GM18517 (cell line): Measurements from ENCODE around the gene PPP6C.
A peak's percentile ranks its signal among the peaks of the same experiment; 100 is the strongest.
"Not testable (repeated sequence)": the region's sequence is repeated elsewhere in the genome, so short reads cannot be mapped to it uniquely, and the experiment has no call there.

Source experiments
- ATAC-seq: cut with Tn5 transposase; IDR thresholded peaks from one replicate; pipeline ENCODE4 v1.9.1; 2021; ENCODE audit warnings: mild to moderate bottlenecking, moderate library complexity; ENCODE audit not compliant: unreplicated experiment

The PPP6C gene

GRCh38 chr9:125183054-125183453, 6.5 kb downstream of the PPP6C start:
- ATAC-seq: no peak

DNA sequence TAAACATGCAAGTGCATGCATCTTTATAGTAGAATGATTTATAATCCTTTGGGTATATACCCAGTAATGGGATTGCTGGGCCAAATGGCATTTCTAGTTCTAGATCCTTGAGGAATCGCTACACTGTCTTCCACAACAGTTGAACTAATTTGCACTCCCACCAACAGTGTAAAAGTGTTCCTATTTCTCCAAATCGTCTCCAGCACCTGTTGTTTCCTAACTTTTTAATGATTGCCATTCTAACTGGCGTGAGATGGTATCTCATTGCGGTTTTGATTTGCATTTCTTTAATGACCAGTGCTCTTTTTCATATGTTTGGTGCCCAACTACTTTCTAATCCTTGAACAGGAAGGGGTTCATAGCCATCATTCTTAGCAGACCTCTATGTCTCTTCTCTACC, 7.8 kb downstream of the PPP6C start:
- ATAC-seq: not testable (repeated sequence)

GRCh38 chr9:125180876-125181275, 8.7 kb downstream of the PPP6C start:
- ATAC-seq: no peak

DNA sequence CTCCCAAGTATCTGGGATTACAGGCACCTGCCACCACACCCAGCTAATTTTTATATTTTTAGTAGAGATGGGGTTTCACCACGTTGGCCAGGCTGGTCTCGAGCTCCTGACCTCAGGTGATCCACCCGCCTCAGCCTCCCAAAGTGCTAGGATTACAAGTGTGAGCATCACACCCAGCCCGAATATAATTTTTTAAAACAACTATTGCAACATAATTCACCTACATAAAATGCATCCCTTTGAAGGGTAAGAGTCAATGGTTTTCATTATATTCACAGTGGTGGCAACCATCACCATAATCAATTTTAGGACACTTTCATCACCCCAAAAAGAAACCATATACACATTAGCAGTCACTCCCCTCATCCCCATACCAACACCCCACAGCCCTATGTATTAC, 9.8 kb downstream of the PPP6C start:
- not testable (repeated sequence) for ATAC-seq

DNA sequence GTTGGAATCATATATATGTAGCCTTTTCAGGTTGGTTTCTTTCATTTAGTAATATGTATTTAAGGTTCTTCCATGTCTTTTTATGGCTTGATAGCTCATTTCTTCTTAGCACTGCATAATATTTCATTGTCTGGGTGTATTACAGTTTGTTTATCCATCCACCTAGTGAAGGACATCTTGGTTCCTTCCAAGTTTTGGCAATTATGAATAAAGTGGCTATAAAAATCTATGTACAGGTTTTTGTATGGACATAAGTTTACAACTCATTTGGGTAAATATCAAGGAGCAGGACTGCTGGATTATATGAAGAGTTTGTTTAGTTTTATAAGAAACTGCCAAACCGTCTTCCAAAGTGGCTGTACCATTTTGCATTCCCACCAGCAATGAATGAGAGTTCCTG, 11.7 kb downstream of the PPP6C start:
- ATAC-seq: no peak

GRCh38 chr9:125176636-125177035, 13.0 kb downstream of the PPP6C start:
- ATAC-seq: no peak

DNA sequence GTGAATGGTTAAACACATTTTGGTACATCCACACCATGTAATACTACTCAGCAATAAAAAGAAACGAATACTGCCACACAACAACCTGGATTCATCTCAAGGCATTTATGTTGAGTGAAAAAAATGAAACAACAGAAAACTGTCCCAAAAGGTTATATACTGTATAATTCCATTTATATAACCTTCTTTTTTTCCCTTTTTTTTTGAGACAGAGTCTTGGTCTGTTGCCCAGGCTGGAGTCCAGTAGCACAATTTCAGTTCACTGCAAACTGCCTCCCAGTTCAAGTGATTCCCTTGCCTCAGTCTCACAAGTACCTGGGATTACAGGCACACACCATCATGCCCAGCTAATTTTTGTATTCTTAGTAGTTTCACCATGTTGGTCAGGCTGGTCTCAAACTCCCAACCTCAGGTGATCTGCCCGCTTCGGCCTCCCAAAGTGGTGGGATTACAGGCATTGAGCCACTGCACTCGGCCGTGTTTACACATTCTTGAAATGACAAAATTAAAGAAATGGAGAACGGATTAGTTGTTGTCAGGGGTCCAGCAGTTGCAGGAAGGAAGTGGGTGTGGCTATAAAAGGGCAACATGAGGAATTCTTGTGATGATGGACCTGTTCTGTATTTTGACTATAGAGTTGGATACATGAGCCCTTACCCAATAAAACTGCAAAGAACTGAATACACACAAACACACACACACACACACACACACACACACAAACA, 17.4 kb downstream of the PPP6C start:
- no peak for ATAC-seq

DNA sequence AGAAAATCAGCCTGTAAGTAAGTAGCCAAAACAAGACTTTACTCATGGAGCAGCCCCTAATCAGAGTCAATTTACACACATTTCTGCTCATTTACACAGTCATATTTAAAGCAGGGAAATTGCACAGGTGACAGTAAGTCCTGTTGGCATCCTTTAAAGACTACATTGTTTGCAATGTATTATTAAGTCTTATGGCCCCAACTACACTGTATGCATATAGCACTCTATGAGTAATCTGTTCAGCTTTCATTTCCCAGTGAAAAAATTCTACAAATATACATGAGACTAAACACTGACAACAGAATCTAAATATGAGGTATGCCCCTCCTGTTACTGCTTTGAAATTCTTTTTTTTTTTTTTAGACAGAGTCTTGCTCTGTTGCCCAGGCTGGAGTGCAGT, 19.7 kb downstream of the PPP6C start:
- ATAC-seq: no peak

DNA sequence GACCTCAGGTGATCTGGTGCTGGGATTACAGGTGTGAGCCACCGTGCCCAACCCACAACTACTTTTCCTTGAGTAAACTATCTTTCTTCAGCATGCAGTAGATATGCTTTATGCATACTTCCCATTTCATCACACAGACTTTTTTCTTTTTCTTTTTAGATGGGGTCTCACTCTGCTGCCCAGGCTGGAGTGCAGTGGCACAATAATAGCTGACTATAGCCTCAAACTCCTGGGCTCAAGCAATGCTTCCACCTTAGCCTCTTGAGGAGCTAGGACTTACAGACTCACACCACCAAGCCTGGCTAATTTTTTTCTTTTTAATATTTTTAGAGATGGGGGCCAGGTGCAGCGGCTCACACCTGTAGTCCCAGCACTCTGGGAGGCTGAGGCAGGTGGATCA, 22.8 kb downstream of the PPP6C start:
- ATAC-seq: no peak

DNA sequence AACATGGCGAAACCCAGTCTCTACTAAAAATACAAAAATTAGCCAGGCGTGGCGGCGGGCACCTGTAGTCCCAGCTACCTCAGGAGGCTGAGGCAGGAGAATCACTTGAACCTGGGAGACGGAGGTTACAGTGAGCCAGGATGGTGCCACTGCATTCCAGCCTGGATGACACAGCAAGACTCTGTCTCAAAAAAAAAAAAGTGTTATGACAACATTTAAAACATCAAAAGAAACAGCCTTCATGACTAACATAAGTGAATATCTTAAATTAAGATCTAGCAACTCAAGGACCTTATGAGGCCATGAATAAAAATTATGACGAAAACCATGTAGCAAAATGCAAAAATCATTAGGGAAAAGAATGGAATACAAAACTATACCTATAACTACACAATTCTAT, 26.7 kb downstream of the PPP6C start:
- ATAC-seq: not testable (repeated sequence)

DNA sequence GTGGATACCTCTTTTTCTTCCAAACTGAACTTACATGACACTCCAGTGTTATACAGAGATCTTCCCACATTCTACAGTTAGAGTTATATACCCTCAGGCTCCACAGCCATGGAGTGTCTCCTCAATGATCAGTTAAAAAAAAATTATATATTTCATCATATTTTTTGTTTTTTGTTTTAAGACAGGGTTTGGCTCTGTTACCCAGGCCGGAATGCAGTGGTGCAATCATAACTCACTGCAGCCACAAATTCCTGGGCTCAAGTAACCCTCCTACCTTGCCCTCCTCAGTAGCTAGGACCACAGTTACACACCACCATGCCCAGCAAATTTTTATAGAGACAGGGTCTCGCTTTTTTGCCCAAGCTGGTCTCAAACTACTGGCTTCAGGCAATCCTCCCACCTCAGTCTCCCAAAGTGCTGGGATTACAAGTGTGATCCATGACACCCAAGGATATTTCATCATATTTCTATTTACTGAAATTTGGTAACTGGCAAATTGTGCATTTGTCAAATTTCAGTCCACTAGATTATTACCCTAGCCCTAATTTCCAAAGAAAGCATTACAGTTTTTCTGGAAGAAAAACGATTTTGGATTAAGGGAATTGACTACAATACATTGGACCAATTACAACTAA, 28.2 kb downstream of the PPP6C start:
- no peak for ATAC-seq

DNA sequence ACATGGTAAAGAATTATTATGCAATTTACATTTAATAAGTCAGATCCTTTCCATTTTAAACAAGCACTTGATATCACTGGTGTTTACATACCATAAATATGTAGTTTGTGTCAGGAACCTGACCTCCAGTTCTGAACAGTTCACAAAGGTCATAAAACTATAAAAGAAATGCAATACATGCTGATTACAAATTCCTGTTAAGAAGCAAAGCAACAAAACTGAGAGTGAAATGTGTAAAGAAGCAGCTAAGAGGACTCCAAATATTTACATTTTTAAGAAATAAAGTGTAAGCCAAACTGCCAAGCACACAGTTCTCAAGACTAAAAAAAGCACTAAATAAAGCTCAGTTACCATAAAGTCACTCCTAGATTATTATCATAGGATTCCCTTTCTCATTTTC, 28.9 kb downstream of the PPP6C start:
- ATAC-seq: no peak

- ATAC-seq: no peak
Measured at GRCh38 chr9:125156551-125156950, 33.1 kb downstream of the PPP6C start.

- no peak for ATAC-seq
Measured at GRCh38 chr9:125153712-125154367, 35.8 kb downstream of the PPP6C start.

DNA sequence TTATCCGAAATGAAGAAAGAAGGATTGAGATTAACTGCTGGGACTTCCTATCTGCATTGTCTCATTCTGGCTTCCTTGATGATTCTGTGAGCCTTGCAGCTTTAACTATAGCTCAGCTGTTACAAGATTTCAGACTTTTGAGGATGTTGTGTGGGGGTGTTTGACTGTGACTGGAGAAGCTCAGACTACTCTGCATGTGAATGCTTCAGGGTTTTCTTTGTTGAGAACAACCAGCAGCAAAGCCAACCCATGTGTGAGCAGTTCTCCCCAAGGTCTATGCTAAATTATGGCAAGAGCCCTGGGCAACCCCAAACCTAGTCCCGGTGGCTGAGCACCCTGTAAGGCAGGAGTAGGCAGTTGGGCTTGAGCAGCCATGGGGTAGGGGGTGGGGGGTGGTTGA, 37.9 kb downstream of the PPP6C start:
- ATAC-seq: no peak

DNA sequence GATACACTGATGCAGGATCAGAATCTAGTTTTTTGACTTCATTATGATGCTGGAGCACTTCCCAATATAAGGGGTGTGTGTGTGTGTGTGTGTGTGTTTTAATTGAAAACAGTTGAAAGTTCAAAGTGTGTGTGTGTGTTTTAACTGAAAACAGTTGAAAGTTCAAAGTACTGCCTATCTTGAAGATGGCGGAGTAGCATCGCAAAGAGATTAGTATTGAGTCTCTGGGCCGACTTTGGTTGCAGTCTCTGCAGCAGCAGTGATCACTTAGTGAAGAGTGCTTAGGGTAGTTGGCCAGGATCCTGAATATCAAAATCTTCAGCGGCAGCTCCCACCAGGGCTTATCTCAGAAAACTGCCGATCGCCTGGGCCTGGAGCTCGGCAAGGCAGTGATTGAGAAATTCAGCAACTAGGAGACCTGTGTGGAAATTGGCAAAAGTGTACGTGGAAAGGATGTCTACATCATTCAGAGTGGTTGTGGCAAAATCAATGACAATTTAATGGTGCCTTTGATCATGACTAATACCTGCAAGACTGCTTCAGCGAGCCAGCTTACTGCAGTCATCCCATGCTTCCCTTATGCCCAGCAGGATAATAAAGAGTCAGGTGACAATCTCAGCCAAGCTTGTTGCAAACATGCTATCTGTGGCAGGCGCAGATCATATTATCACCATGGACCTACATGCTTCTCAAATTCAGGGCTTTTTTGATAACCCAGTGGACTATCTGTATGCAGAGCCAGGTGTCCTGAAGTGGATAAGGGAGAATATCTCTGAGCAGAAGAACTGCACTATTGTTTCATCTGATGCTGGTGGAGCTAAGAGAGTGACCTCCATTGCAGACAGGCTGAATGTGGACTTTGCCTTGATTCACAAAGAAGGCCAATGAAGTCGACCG, 39.0 kb downstream of the PPP6C start:
- ATAC-seq: no peak

GRCh38 chr9:125147401-125147951, 42.1 kb downstream of the PPP6C start:
- ATAC-seq: no peak

GRCh38 chr9:125146247-125146646, 43.4 kb downstream of the PPP6C start:
- no peak for ATAC-seq

DNA sequence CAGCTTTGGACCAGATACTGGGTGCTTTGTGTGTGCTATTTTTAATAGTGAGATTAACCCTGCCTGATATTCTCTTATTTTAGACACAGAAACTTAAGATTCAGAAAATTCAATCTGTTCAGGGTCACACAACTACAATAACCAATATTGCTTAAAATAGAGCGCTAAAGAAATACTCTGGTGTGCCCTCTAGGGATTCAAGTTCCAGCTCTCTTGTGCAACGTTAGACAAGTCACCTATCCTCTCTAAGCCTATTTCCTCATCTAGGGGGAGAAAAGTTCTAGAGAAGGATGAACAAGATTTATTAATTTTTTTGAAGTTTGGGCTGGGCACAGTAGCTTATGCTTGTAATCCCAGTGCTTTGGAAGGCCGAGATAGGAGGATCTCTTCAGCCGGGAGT, 44.2 kb downstream of the PPP6C start:
- no peak for ATAC-seq

DNA sequence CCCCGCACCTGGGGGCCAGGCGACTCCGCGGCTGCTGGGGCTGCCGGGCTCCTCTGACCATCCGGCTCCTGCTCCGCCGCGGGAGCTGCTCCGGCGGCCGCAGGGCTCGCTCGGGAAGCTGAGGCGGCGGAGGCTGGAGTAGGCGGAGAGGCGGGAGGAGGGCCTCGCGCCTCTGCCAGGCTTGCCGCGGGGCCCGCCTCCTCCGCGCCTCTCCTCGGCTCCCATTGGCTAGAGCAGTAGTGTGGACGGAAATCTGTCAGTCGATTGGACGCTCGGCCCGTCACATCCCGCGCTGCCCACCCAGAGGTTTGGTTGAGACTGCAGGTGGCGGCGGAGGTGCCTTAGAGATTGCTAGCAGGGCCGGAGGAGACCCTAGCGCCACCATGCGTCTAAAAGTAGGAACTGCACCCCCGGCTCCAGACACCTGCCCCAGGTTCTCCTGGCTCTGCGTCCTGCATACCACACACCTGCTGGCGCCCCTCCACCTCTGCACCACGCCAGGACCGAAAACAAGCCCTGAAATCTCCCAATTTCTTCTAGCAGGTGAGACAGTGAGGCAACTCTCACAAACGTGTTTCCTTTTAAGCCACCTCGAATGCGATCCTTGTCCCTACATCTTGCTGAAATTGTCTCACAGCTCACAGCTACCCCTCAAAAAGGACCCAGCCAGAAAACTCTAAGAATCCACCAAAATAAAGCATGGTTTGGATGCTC, 46.1 kb downstream of the PPP6C start, which contains the start of gene SCAI:
Gene SCAI (minus strand): TSS at position 152 of the 714 bp plus-strand sequence. CDS start 91 bp downstream, at position 61.
- ATAC-seq: peak; percentile 98
